GM23338 (cell line): ENCODE measurements around the gene CCDC175.

ENCODE experiments used
- CREB1 ChIP-seq: fragments of 250-450 bp; sonication (Bioruptor Pico); IDR thresholded peaks from 2 replicates; pipeline ENCODE4 v1.5.0; 2020; ENCODE audit warnings: low read depth, mild to moderate bottlenecking, moderate library complexity
- CTCF ChIP-seq, 2 experiments: fragments of 200-600 bp in 1 of 2; sonication (generic) in 1 of 2; conservative IDR thresholded peaks; 2 replicates each; pipeline versions ENCODE4 v1.5.1 to v1.6.1; 2016 to 2017; ENCODE audit warnings: antibody characterized with exemption in 2 of 2, low read depth in 2 of 2, mild to moderate bottlenecking in 2 of 2, moderate library complexity in 1 of 2
- EZH2 ChIP-seq: fragments of 200-600 bp; sonication (generic); IDR thresholded peaks from one replicate; pipeline ENCODE4 v1.8.0; 2017; ENCODE audit warnings: antibody characterized with exemption, mild to moderate bottlenecking, low read depth; ENCODE audit not compliant: unreplicated experiment
- EZH2phosphoT487 ChIP-seq: fragments of 200-600 bp; sonication (generic); IDR thresholded peaks from one replicate; pipeline ENCODE4 v1.8.1; 2018; ENCODE audit warnings: antibody characterized with exemption; ENCODE audit not compliant: unreplicated experiment
- JUNB ChIP-seq: IDR thresholded peaks from one replicate; pipeline ENCODE4 v1.6.1; 2016; ENCODE audit warnings: antibody characterized with exemption; ENCODE audit not compliant: unreplicated experiment
- POLR2AphosphoS5 ChIP-seq: IDR thresholded peaks from 2 replicates; pipeline ENCODE4 v1.6.1; 2016; ENCODE audit warnings: antibody characterized with exemption, low read depth
- REST ChIP-seq: IDR thresholded peaks from one replicate; pipeline ENCODE4 v1.6.1; 2018; ENCODE audit warnings: antibody characterized with exemption; ENCODE audit not compliant: unreplicated experiment
- ZNF114 ChIP-seq: fragments of 250-450 bp; sonication (Bioruptor Pico); IDR thresholded peaks from 2 replicates; pipeline ENCODE4 v1.5.0; 2020; ENCODE audit warnings: mild to moderate bottlenecking, moderate library complexity
- TF ChIP-seq, protein P1 (sequence below): IDR thresholded peaks from 2 replicates; pipeline ENCODE4 v1.6.1; 2016; ENCODE audit warnings: antibody characterized with exemption

- TF ChIP-seq CTCF (conservative IDR thresholded peaks at IDR 0.05; ENCODE audit: low read depth in 2 of 2) (no peak), REST (no peak), EZH2 (no peak), POLR2AphosphoS5 (no peak), EZH2phosphoT487 (no peak), ZNF114 (no peak), CREB1 (CRISPR knock-in tag) (no peak), JUNB (no peak)
- TF ChIP-seq, protein P1, sequence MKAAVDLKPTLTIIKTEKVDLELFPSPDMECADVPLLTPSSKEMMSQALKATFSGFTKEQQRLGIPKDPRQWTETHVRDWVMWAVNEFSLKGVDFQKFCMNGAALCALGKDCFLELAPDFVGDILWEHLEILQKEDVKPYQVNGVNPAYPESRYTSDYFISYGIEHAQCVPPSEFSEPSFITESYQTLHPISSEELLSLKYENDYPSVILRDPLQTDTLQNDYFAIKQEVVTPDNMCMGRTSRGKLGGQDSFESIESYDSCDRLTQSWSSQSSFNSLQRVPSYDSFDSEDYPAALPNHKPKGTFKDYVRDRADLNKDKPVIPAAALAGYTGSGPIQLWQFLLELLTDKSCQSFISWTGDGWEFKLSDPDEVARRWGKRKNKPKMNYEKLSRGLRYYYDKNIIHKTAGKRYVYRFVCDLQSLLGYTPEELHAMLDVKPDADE, result no peak
Observed at GRCh38 chr14:59474172-59474571, 102.4 kb downstream of the CCDC175 start.
